Measurements from ENCODE around the gene SNRNP35.
"Not testable (repeated sequence)": the region's sequence is repeated elsewhere in the genome, so short reads cannot be mapped to it uniquely, and the experiment has no call there.

The SNRNP35 gene

DNA sequence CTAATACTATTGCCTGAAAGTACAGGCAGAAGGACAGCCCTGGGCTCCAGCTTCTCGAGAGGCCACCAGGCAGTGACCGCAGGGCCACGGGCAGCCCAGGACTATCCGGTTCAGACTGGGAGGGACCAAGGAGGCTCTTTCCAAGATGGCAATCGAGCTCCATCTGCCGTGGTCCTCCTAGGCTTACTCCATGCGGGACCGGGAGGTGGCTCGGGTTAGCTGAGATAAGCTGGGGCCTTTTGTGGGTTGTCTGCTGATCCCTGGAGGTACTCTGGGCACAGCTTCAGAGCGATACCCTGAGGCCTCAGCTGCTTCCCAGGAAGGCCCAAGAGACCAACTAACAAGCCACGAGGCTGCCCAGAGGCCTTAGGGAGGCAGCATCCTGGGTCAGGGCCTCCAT is 33.1 kb downstream of the SNRNP35 start:
- DNase-seq = no peak

DNA sequence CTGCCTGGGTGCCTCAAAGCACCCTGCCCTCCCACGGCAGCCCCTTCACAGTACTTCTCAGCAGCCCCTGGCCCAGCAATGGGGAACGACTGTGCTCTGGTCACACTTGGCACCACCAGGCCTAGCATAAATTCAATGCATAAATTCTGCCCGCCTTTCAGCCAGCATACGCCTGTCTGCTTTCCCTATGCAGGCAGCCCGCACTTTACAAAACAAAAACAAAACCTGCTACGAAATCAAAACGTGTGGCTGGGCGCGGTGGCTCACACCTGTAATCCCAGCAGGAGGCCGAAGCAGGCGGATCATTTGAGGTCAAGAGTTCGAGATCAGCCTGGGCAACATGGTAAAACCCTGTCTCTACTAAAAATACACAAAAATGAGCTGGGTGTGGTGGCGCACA is 33.5 kb downstream of the SNRNP35 start:
- no peak for DNase-seq

DNA sequence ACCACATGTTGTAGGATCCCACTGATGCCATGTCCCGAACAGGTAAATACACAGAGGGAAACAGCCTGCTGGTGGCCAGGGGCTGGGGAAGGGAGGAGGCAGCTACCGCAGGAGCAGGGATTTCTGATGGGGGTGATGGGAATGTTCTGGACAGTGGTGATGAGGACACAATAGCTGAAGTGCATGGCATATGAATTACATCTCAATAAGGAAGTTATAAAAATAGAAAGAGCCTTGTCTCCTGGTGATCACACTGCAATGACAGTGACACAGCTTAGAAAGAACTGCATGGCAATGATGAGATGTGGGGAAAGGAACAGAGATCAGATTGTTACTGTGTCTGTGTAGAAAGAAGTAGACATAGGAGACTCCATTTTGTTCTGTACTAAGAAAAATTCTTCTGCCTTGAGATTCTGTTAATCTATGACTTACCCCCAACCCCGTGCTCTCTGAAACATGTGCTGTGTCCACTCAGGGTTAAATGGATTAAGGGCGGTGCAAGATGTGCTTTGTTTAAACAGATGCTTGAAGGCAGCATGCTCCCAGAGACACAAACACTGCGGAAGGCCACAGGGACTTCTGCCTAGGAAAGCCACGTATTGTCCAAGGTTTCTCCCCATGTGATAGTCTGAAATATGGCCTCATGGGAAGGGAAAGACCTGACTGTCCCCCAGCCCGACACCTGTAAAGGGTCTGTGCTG is 34.5 kb downstream of the SNRNP35 start:
- not testable (repeated sequence) for DNase-seq

DNA sequence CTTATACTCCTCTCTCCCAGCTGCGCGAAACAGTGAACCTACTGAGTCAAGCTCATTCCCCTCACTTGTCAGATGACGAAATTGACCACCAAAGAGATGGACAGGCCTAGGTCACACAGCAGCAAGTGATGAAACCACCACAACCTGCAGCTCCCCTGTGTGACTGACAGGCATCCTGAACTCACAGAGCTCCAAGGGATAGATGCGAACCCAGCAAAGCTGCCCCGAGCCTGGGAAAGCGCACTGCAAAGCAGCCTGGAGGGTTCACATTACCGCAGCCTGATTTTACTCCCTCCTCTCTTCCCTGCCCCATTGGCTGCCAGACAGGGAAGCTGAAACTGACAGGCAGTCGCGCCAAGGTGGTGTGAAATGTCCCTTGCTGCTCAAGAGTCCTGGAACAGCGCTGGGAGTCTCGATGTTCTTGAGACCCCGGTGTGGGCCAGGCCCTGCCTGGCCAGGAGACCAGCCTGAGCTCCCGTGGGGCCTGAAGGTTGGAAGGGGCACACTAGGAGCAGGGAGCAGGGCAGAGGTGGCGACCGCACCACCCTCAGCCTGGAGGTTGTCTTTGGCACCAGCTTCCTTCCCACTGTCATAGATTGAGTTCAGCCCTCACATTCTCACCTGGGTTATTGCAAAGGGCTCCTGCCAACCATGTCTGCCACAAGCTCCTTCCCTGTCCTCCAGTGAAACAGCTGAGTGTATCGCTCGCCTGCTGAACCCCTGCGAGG is 36.3 kb downstream of the SNRNP35 start:
- DNase-seq = peak; percentile 10

DNA sequence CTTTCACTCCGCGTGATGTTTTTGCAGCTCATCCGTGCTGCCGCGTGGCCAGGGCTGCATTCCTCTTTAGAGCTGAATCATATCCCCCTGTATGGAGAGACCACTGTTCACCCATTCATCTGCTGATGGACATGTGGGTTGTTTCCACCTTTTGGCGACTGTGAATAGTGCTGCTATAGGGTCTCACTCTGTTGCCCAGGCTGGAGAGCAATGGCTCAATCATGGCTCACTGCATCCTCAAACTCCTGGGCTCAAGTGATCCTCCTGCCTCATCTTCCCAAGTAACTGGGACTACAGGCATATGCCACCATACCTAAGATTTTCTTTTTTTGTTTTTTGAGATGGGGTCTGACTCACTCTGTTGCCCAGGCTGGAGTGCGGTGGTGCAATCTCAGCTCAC is 39.1 kb downstream of the SNRNP35 start:
- no peak for DNase-seq

DNA sequence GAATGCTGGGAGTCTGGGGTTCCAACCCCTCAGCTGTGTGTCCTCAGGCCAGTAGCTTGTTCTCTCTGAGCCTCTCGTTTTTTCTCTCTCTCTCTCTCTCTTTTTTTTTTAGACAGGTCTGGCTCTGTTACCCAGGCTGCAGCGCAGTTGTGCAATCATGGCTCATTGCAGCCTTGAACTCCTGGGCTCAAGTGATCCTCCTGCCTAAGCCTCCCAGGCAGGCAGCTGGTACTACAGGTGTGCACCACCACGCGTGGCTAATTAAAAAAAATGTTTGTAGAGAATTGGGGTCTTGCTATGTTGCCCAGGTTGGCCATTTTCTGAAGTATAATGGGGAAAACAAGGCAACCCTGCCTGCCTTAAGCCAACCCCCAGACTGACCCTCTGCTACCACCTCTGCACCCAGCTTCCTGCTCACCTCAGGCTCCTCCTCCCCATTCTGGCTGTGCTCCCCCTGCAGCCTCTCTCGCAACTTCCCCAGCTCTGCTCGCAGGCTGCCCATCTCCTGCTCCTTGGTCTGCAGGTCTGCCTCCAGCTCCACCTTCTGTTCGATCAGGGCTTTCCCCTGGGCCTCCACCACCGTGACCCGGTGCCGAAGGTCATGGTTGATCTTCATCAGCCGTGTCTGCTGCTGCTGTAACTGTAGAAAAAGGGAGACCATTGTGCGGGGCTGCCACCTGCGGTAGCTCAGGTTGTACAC is 40.3 kb downstream of the SNRNP35 start:
- DNase-seq = peak; percentile 20

DNA sequence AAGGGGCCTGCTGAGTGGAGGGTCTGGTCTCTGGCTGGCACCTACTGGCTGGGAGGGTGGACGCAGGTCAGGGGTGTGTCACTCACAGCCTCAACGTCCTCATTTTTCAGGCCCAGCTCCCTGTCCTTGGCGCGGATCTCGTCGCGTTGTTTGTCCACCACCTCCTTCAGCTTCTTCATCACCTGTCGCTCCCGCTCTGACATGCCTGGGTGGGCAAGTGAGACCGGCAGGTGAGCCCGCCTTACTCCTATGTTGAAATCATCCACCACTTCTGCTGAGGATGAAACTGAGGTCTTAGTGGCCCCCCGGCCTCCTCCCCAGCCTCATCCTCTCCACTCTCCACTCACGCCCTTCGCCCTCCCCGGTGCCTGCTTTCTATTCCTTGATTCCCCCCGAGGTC is 41.4 kb downstream of the SNRNP35 start:
- no peak for DNase-seq

DNA sequence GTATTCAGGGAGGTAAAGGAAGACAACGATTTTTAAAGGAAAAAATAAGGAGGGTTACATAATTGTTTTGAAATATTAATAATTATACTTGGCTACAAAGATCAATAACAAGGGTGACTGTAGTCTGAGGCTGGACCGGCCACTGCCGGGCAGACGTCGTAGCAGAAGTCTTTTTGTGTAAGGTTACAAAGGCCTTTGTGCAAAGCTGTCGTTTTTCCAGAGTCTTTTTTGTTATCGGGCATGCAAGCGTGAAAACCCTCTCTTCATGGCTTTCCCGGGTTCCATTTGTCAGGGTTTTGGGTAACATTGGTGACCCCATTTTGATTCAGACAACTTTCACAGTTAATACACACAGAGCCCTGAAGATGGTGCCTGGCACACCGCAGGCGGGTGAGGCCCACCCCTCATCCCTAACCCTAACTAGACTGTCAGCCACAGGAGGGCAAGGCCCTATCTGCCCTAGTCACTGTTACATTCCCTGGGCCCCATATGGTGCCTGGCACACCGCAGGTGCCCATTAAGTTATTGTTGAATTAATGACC is 44.3 kb downstream of the SNRNP35 start:
- DNase-seq = no peak

DNA sequence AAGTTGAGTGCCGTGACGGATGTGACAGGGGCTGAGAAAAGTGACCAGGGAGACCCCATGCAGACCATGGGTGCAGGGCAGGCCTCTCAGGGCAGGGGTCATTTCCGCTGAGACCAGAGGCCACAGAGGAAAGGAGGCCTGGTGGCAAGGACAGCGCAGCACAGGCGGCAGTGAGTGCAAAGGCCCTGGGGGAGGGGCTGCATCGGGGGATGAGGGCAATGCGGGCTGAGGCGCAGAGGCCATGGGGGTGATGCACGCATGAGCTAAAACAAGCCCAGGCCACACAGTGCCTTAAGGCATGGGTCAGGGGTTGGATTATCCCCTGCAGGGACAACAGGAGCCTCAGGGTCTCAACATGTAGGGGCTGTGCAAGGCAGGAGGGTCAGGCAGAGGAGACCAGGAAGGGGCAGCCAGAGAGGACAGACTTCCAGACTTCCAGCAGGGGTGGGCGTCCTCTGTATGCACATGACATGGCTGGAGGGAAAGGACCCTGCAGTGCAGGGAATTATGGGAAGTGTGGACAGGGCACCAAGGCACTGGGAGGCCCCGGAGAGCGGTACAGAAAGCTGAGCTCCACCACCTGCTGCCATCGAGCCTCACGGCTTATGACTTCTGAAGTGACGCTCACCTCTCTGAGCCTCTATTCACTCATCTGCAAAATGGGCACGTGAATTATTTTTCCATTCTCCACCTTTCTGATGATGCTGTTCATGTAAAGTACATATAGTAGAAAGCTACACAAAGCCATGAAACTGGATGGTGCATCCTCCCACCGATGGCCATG is 48.3 kb downstream of the SNRNP35 start:
- no peak for DNase-seq

DNA sequence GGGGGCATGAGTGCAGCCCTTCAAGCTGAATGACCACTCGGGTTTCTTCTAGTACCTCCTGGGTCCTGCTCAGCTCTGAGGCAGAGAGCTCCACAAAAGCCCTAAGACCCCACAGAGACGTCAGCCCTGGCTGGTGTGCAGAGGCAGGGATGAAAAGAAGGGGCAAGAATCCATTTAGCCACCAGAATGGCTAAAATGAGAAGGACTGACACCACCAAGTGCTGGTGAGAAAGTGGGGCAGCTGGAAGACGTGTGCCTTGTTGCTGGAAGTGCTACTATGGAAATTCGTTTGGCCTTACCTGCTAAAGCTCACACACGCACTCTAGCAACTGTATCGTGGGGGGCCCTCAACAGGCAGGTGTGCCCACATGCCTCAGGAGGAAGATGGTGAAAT is 48.9 kb downstream of the SNRNP35 start:
- no peak for DNase-seq

DNA sequence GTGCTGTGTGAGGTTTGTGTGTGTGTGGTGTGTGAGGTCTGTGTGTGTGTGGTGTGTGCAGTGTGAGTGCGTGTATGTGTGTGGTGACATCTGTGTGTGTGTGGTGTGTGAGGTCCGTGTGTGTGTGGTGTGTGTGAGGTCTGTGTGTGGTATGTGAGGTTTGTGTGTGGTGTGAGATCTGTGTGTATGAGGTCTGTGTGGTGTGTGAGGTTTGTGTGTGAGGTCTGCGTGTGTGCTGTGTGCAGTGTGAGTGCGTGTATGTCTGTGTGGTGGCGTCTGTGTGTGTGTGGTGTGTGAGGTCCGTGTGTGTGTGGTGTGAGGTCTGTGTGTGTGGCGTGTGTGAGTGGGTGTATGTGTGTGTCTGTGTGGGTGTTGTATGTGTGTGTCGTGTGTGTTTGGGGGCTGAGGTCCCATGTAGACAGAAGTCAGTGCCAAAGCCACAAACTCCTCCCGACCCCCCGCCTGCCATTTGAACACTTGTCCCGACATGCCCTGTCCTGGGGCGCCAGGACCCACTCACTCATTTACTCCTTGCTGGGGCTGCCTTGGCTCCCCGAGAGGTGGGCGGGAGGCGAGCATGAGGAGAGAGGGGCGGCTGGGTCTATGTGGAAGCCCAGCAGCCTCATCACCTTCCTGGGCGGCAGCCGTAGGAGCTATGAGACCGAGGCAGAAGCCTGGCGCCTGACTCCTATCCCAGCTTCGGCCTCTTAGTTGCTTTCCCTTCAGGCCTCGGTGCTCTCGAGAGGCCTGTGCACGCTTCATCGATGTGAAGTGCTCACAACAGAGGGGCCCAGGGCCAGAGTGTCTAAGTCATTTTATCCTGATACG is 55.1 kb downstream of the SNRNP35 start:
- no peak for DNase-seq

DNA sequence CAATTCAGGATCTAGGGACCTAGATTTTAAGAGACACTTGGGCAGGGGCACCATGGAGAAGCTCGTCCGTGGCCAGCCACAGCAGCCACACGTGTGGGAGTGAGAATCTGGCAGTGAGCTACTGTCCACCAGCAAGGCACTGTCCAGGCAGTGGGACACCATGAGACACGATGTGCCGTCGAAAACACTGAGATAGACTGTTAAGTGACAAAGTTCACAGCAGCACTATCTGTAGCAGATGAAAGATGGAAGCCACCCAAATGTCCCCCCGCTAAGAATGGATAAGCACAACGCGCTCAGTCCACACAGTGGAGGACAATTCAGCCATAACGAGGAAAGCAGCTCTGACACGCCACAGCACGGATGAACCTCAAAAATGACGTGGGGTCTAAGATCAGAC is 55.9 kb downstream of the SNRNP35 start:
- no peak for DNase-seq

DNA sequence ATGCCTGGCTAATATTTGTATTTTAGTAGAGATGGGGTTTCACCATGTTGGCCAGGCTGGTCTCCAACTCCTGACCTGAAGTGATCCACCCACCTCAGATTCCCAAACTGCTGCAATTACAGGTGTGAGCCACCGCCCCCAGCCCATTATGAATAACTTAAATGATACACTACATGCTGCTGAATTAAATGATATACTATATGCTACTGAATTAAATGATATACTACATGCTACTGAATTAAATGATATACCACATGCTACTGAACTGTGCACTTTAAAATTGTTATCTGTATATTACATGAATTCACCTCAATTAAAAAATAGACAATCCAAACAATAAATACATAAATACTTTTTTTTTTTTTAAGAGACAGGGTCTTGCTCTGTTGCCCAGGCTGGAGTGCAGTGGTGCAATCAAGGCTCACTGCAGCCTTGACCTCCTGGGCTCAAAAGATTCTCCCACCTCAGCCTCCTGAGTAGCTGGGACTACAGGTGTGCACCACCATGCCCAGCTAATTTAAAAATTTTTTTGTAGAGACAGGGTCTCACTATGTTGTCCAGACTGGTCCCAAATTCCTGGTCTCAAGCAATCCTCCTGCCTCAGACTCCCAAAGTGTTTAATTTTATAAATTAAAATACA is 56.8 kb downstream of the SNRNP35 start:
- not testable (repeated sequence) for DNase-seq

DNA sequence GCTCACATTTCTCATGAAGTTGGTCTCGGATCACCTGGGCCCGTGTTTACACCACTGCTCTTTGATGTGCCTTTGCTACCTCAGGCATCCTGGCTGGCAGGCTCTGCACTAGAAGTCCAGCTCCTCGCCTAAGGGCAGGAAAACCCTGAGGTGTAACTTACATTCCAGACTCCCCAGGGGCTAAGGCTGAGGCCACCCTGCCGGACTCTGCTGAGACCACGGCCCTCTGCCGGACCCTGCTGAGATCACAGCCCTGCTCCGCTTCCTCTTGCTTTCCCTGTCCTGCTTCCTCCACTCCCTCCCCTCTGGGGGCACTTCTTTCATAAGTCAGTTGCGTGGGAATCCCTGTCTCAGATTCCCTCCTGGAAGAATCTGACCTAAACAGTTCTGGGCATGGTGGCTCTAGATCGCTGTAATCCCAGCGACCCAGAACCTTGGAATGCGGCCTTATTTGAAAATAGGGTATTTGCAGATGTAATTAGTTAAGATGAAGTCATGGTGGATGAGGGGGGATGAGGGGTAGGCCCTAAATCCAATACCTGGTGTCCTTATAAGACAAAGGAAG is 58.4 kb downstream of the SNRNP35 start:
- no peak for DNase-seq
